Lower lobe of right lung (tissue), 2 donors: Measurements from ENCODE around the gene PRKCQ. TPM values are rescaled to one million over a fixed set of nuclear protein-coding genes. Genes with fewer than 3 reads are reported as not detected.

Experiments
- ATAC-seq, 2 donors: fragments of 200-7000 bp; cut with Tn5 transposase; one replicate each; pipeline ENCODE4 v1.9.1; 2020 to 2022; ENCODE audit warnings: mild to moderate bottlenecking in 2 of 2, moderate library complexity in 2 of 2
- DNase-seq: peaks from one replicate; pipeline ENCODE4 v3.0.0-alpha.2; 2020
- H3K27ac ChIP-seq: fragments of 200-600 bp; one replicate; pipeline ENCODE4 v1.8.0; 2022
- H3K27me3 ChIP-seq: fragments of 200-600 bp; one replicate; pipeline ENCODE4 v1.8.0; 2022; ENCODE audit warnings: low read depth
- H3K36me3 ChIP-seq: fragments of 200-600 bp; one replicate; pipeline ENCODE4 v1.8.0; 2022; ENCODE audit warnings: mild to moderate bottlenecking
- H3K4me1 ChIP-seq: fragments of 200-600 bp; one replicate; pipeline ENCODE4 v1.8.0; 2022
- H3K4me3 ChIP-seq: fragments of 200-600 bp; one replicate; pipeline ENCODE4 v1.8.0; 2022; ENCODE audit warnings: mild to moderate bottlenecking
- H3K9me3 ChIP-seq: fragments of 200-600 bp; one replicate; pipeline ENCODE4 v1.8.0; 2022
- intact Hi-C: fragments of 100-400 bp; cut with DNase I; formaldehyde crosslinking; loops from one replicate; pipeline ENCODE4 v1.11.0; 2022
- total RNA-seq: library from RNA; stranded (reverse); fragmentation: NEBNext Ultra II Directional; extraction: Animal tissue kit (Norgen Biotek cat#: 25700); gene quantifications from one replicate; pipeline ENCODE4 v1.2.1, GENCODE V29; 2021
- TF ChIP-seq, protein P1 (sequence below): fragments of 200-600 bp; IDR thresholded peaks from one replicate; pipeline ENCODE4 v1.8.0; 2022; ENCODE audit warnings: antibody characterized with exemption, mild to moderate bottlenecking
- donor health status: DM: no; HTN: yes; CAD: no; lungs with severe emphysema.

PRKCQ gene
- total RNA-seq, 1 donor from 2014 or later, result 8.1 TPM

- no peaks in the 10 kb centered on the region for H3K27me3 ChIP-seq
- DNase-seq (no peak), ATAC-seq (no peak)
- H3K9me3 ChIP-seq, result no peaks in the 10 kb centered on the region
- no peak overlapping the region for H3K4me3 ChIP-seq
- peaks cover 6% of the 10 kb centered on the region for H3K4me1 ChIP-seq
- TF ChIP-seq, protein P1, sequence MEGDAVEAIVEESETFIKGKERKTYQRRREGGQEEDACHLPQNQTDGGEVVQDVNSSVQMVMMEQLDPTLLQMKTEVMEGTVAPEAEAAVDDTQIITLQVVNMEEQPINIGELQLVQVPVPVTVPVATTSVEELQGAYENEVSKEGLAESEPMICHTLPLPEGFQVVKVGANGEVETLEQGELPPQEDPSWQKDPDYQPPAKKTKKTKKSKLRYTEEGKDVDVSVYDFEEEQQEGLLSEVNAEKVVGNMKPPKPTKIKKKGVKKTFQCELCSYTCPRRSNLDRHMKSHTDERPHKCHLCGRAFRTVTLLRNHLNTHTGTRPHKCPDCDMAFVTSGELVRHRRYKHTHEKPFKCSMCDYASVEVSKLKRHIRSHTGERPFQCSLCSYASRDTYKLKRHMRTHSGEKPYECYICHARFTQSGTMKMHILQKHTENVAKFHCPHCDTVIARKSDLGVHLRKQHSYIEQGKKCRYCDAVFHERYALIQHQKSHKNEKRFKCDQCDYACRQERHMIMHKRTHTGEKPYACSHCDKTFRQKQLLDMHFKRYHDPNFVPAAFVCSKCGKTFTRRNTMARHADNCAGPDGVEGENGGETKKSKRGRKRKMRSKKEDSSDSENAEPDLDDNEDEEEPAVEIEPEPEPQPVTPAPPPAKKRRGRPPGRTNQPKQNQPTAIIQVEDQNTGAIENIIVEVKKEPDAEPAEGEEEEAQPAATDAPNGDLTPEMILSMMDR, result no peak
- no peaks in the 10 kb centered on the region for H3K36me3 ChIP-seq
- no peak overlapping the region for H3K27ac ChIP-seq
- intact Hi-C loops, result no loop called here
Observed at GRCh38 chr10:6516281-6516928, 63.7 kb downstream of the PRKCQ start.

- ATAC-seq (peak; percentile 31 to 85), DNase-seq (no peak)
- H3K27me3 ChIP-seq, result no peaks in the 10 kb centered on the region
- intact Hi-C loops, result no loop called here
- TF ChIP-seq, protein P1, result no peak
- peaks cover 6% of the 10 kb centered on the region for H3K4me1 ChIP-seq
- H3K36me3 ChIP-seq, result no peaks in the 10 kb centered on the region
- H3K27ac ChIP-seq, result no peak overlapping the region
- no peak overlapping the region for H3K4me3 ChIP-seq
- H3K9me3 ChIP-seq, result no peaks in the 10 kb centered on the region
Observed at GRCh38 chr10:6514844-6515780, 65.0 kb downstream of the PRKCQ start.

DNA sequence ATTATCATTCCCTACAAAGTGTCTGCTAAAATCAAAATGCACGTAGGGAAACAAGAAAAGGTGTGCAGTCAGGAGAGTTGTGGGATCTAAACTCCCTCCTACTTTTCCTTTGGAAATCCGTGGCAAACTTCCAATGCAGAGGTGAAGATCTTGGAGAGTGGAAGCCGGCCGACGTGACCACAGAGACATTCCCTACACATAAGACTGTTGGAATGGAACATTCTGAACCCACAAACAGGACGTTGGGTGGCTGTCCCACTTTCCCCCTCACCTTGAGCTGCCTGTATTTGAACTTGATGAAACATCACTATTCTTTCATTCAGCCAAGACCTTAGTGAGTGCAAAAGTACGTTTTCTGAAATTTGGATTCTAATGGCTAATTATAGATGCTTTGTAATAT, 65.9 kb downstream of the PRKCQ start:
- H3K27me3 ChIP-seq, result no peaks in the 10 kb centered on the region
- ATAC-seq (no peak), DNase-seq (no peak)
- H3K4me3 ChIP-seq, result no peak overlapping the region
- no peaks in the 10 kb centered on the region for H3K9me3 ChIP-seq
- peaks cover 6% of the 10 kb centered on the region for H3K4me1 ChIP-seq
- H3K27ac ChIP-seq, result no peak overlapping the region
- no peaks in the 10 kb centered on the region for H3K36me3 ChIP-seq
- intact Hi-C loops, result no loop called here
- TF ChIP-seq, protein P1, result no peak

DNA sequence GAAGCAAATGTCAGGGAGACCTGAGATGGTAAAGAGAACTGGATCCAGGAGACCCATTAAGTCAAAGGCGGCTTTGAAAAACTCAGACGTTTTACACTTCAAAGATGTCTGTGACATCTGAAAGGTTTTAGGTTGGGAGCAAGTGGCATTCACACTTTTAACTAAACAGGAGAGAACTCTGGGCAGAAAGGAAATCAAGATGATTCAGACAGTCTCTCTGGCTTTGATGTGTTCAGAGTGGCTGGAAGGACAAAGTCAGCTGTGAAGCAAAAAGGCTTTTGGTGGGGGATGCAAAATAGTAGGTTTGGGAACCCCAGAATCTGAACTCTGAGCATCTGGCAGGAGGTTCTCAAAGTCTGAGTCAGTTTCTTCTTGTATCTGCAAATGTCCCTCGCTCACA, 66.6 kb downstream of the PRKCQ start:
- Histone ChIP-seq H3K36me3 (no peaks in the 10 kb centered on the region), H3K9me3 (no peaks in the 10 kb centered on the region), H3K4me1 (peaks cover 6% of the 10 kb centered on the region), H3K4me3 (no peak overlapping the region), H3K27me3 (no peaks in the 10 kb centered on the region), H3K27ac (no peak overlapping the region)
- intact Hi-C loops, result no loop called here
- TF ChIP-seq, protein P1, result no peak
- ATAC-seq (no peak), DNase-seq (no peak)

GRCh38 chr10:6512182-6512581, 67.9 kb downstream of the PRKCQ start:
- peak; percentile 80 to 90 for ATAC-seq
- H3K27ac ChIP-seq, result no peak overlapping the region

More at GRCh38 chr10:6512182-6512581, 67.9 kb downstream of the PRKCQ start:
- Histone ChIP-seq H3K36me3 (no peaks in the 10 kb centered on the region), H3K27me3 (no peaks in the 10 kb centered on the region), H3K9me3 (no peaks in the 10 kb centered on the region), H3K4me1 (peaks cover 6% of the 10 kb centered on the region), H3K4me3 (no peak overlapping the region)
- TF ChIP-seq, protein P1, result no peak
- intact Hi-C loops, result no loop called here
- no peak for DNase-seq
